GM18870 (cell line): ENCODE results near the gene TMEM91.

Source experiments
- ATAC-seq: cut with Tn5 transposase; IDR thresholded peaks from one replicate; pipeline ENCODE4 v1.9.1; 2021; ENCODE audit warnings: moderate library complexity; ENCODE audit not compliant: unreplicated experiment

The TMEM91 gene

DNA sequence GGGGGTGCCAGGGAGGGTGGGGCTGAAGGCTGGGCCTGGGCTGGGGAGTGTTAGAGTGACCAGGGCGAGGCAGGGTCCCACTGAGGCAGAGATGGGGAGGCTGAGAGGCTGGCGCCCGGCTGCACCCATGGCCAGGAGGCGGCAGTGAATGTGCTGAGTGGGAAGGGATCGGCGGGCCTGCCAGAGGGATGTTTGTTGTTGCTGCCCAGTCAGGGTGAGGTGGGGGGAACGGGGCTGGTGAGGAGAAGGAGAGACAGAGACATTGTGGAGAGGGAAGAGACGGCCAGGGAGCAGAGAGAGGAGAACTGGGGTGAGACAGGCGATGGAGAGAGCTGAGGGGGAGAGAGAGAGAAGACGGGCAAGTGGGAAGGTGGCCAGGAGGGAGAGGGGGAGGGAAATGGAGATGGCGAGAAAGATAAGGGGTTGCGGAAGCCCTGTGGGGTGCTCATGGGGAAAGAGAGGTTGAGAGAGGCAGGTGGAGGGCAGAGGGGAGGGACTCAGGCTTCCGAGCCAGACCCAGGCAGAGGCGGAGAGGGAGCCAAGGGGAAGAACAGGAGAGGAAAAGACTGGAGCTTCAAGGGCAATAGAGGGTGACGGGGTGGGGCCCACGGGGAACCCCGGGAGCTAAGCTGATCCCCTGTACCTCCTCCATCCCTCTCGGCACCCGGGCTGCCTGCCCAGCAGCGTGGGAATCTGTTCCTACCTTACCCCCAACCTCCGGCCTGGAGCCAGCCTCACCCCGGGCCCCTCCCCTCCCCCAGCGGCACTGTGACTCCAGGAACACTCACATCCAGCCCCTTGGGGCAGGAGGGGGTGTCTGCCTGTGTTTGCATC, 51.5 kb downstream of the TMEM91 start:
- no peak for ATAC-seq

DNA sequence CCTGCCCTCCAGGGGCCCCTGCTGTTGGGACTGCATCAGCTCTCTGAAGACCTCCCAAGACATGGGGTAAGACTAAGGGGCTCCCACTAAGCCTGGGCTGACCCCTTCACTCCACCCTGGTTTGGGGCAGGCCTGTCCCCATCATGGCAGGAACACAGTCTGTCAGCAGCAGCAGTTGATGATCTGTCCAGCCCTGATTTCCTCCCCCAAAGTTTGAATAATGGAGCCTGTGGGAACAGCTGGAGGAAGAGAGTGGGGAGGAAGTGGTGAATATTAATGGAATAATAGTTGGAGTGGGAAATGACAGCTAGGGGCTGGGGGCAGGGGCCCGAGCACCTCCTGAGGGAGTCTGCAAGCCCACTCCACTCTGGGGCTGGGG, 52.1 kb downstream of the TMEM91 start:
- ATAC-seq: no peak

DNA sequence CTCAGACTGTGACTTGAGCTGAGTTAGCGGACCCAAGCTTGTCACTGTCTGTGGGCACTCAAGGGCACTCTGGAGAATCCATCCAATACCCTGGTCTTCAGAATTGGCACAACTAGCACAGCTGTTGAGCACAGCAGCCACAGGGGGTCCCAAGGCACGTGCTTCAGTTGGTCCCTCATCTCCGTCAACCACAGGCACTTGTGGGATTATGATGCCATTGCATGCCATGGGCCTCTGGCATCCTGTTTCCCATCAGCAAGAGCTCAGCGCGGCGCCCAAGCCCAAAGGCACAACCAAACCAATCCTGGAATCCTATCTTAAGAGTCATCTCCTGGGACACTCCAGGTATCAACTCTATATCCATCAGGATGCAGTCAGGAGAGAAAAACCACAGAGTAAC, 54.6 kb downstream of the TMEM91 start:
- ATAC-seq: no peak

DNA sequence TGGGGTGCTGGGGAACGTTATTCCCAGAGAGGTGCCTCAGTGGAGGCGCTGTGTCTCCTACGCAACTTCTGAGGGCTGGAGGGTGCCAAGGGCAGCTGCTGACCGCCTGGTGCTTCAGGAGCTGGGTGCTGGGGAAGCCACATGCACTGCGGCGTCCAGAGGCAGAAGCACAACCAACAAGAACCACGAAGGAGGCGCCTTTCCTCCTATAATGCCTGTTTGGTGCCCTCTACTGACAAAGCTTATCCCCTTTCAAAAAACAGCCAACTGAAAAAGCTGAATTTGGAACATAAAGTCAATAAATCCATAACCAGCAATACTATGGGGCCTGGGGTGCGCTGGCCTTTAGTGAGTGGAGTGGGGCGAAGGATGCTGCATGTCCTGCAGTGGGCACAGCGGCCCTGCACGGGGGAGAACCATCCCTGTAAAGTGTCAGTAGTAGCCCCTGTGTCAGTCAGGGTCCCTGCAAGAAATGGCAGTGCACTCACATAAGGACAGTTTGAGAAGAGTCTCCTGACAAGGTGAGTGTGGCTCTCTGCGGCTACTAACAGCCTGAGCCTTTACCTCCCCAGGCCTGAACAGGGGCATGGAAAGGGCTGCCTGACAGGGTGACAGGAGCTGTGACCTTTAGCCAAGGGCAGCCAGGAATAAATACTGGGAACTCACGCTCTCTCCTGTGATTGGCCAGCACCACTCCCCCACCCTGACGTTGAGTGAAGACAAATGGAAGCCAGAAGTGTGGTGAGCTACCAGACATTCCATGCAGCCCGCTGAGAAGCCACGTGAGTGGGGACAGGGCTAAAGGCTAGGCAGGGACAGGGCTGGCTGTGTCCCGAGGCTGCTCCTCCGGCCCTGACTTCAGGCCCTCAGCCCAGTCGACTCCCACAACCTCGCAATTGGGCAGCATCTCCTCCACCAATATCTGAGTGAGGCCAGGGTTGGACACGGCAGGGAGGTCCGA, 55.4 kb downstream of the TMEM91 start:
- ATAC-seq: no peak

DNA sequence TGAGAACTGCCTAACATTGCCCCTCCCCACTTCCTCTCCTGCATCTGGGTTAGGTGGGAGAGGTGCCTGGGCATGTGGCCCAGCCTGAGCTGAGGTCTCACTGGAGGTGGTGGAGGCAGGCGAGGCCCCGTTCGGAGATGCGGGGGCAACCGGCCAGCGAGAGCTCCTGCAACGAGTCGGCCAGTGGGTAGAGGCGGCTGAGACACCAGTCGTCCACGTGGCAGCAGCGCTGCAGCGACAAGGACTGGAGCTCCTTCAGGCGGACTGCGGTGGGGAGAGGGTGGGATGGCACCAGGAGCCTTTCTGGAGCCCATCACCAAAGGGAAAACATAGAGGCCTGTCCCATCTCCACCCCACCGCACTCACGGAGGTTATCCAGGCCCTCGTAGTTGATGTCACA, 56.8 kb downstream of the TMEM91 start:
- no peak for ATAC-seq
